ENCODE data around the gene UBE2H. TPM values are rescaled to one million over a fixed set of nuclear protein-coding genes. Genes with fewer than 3 reads are reported as not detected.

The UBE2H gene
- total RNA-seq, 3 donors from 2014 or later, result 39.6 to 85.9 (median 40.0) TPM

DNA sequence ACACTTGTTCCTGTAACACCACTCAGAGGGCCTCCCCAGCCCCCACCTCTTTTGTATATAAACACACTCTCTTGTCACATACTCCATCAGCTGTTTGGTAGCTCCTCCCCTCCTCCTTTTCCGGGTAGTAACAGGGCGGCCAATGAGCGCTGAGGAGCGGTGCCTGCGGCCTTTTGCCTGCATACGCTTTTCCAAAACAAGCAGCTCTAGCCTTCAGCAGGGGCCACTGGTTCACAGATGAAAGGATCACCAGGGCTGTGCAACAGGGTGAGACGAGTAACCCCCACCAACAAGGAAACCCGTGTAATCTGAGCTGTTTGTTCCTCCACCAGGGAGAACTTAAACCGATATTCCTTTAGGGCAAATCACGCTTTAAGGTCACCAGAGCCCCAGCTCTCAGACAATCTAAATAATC is 3.9 kb downstream of the UBE2H start:
- TF ChIP-seq, protein P1, sequence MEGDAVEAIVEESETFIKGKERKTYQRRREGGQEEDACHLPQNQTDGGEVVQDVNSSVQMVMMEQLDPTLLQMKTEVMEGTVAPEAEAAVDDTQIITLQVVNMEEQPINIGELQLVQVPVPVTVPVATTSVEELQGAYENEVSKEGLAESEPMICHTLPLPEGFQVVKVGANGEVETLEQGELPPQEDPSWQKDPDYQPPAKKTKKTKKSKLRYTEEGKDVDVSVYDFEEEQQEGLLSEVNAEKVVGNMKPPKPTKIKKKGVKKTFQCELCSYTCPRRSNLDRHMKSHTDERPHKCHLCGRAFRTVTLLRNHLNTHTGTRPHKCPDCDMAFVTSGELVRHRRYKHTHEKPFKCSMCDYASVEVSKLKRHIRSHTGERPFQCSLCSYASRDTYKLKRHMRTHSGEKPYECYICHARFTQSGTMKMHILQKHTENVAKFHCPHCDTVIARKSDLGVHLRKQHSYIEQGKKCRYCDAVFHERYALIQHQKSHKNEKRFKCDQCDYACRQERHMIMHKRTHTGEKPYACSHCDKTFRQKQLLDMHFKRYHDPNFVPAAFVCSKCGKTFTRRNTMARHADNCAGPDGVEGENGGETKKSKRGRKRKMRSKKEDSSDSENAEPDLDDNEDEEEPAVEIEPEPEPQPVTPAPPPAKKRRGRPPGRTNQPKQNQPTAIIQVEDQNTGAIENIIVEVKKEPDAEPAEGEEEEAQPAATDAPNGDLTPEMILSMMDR (IDR thresholded peaks at IDR 0.05), result no peak
- Histone ChIP-seq H3K36me3 (ENCODE audit: low read depth) (no peaks in the 10 kb centered on the region), H3K4me3 (no peak overlapping the region), H3K9me3 (no peaks in the 10 kb centered on the region), H3K4me1 (ENCODE audit: low read depth) (peaks cover 27% of the 10 kb centered on the region)
- DNase-seq (peak; percentile 89 to 94 (median 93)), ATAC-seq (peak; percentile 80)
- intact Hi-C loops (cut with DNase I, micrococcal nuclease), result no loop called here

DNA sequence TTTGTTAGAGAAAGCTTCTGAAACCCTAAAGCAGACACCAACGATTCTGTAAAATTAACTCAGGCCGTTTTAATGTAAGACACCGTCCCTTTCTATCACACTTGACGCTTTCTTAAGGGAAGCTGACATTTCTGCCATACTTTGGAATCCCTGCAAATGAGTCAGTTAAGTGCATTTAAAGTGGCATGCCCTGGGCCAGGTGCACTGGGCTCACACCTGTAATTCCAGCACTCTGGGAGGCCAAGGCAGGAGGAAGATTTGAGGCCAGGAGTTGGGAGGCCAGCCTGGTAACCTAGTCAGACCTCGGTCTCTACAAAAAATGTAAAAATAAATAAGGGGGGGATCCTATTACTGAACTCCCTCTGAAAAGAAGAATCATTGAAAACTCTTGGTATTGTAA is 4.4 kb downstream of the UBE2H start:
- Histone ChIP-seq H3K9me3 (no peaks in the 10 kb centered on the region), H3K4me3 (no peak overlapping the region), H3K4me1 (ENCODE audit: low read depth) (peaks cover 27% of the 10 kb centered on the region), H3K36me3 (ENCODE audit: low read depth) (no peaks in the 10 kb centered on the region)
- ATAC-seq (no peak), DNase-seq (no peak)
- TF ChIP-seq, protein P1 (IDR thresholded peaks at IDR 0.05), result no peak
- intact Hi-C loops (cut with DNase I, micrococcal nuclease), result no loop called here

DNA sequence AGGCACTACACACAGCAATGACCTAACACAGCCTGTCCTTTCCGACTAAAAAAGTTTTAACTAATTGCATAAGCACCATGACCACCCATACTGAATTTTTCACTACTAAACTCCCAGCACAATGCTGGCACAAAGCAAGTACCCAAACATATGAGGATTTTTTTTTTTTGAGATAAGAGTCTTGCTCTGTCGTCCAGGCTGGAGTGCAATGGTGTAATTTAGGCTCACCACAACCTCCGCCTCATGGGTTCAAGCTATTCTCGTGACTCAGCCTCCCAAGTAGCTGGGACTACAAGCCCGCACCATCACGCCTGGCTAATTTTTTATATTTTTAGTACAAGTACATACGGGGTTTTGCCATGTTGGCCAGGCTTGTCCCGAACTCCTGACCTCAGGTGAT is 5.1 kb downstream of the UBE2H start:
- intact Hi-C loops (cut with DNase I, micrococcal nuclease), result no loop called here
- ATAC-seq (no peak), DNase-seq (no peak)
- H3K4me3 ChIP-seq, result no peak overlapping the region
- no peaks in the 10 kb centered on the region for H3K9me3 ChIP-seq
- TF ChIP-seq, protein P1 (IDR thresholded peaks at IDR 0.05), result no peak
- peaks cover 27% of the 10 kb centered on the region for H3K4me1 ChIP-seq (ENCODE audit: low read depth)
- H3K36me3 ChIP-seq (ENCODE audit: low read depth), result no peaks in the 10 kb centered on the region

DNA sequence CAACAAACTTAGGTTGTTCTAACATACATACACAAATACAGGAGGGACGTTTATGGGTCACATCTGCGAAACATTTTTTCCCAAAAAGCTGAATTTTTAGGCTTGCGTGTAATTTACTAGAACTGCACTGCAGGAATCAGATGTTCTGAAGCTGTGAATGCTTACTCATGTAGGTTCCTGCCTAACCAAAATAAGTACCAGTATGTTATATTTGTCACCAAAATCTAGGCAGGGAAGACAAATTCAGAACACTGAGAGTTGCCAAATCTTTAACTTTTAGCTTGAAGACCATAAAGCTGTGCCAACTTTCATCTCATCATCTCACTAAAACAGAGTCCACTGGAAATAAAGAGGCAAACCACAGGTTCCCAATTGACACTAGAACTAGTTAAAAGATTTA is 5.7 kb downstream of the UBE2H start:
- Histone ChIP-seq H3K4me3 (no peak overlapping the region), H3K36me3 (ENCODE audit: low read depth) (no peaks in the 10 kb centered on the region), H3K9me3 (no peaks in the 10 kb centered on the region), H3K4me1 (ENCODE audit: low read depth) (peaks cover 27% of the 10 kb centered on the region)
- ATAC-seq (no peak), DNase-seq (no peak)
- TF ChIP-seq, protein P1 (IDR thresholded peaks at IDR 0.05), result no peak
- intact Hi-C loops (cut with DNase I, micrococcal nuclease), result no loop called here

DNA sequence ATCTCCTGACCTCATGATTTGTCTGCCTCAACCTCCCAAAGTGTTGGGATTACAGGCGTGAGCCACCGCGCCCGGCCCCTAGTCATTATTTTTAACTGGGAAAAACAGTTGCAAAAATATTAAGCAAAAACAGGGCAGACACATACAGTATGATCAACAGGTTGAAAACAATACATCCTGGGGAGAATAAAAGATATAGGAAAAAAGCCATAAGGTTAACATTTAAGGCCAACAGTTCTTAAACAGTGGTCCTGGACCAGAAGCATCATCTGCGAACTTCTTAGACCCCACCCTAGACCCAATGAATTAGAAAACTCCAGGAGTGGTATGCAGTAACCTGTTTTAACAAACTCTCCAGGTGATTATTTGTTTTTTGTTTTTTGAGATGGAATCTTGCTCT is 6.5 kb downstream of the UBE2H start:
- DNase-seq (no peak), ATAC-seq (no peak)
- Histone ChIP-seq H3K4me1 (ENCODE audit: low read depth) (peaks cover 27% of the 10 kb centered on the region), H3K36me3 (ENCODE audit: low read depth) (no peaks in the 10 kb centered on the region), H3K4me3 (no peak overlapping the region), H3K9me3 (no peaks in the 10 kb centered on the region)
- intact Hi-C loops (cut with DNase I, micrococcal nuclease), result no loop called here
- TF ChIP-seq, protein P1 (IDR thresholded peaks at IDR 0.05), result no peak

DNA sequence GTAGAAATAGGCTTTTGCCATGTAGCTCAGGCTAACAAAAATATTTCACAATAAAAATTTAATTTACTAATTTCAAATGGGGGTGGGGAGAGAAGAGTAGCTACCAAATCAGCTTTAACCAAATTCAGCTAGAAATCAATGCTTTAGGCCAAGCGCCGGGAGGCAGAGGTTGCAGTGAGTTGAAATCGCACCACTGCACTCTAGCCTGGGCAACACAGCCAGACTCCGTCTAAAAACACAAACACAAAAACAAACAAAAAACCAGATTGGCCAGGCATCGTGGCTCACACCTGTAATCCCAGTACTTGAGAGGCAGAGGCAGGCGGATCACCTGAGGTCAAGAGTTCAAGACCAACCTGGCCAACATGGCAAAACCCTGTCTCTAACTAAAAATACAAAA is 9.4 kb downstream of the UBE2H start:
- H3K4me1 ChIP-seq (ENCODE audit: low read depth), result peaks cover 6% of the 10 kb centered on the region
- DNase-seq (no peak), ATAC-seq (no peak)
- H3K36me3 ChIP-seq (ENCODE audit: low read depth), result no peaks in the 10 kb centered on the region
- TF ChIP-seq, protein P1 (IDR thresholded peaks at IDR 0.05), result no peak
- no peaks in the 10 kb centered on the region for H3K9me3 ChIP-seq
- intact Hi-C loops (cut with DNase I, micrococcal nuclease), result no loop called here
- no peak overlapping the region for H3K4me3 ChIP-seq
